ENCODE measurements around the gene E2F1. TPM values are rescaled to one million over a fixed set of nuclear protein-coding genes. Genes with fewer than 3 reads are reported as not detected.

The E2F1 gene
- total RNA-seq, 1 experiment from 2014 or later = 44.2 TPM

DNA sequence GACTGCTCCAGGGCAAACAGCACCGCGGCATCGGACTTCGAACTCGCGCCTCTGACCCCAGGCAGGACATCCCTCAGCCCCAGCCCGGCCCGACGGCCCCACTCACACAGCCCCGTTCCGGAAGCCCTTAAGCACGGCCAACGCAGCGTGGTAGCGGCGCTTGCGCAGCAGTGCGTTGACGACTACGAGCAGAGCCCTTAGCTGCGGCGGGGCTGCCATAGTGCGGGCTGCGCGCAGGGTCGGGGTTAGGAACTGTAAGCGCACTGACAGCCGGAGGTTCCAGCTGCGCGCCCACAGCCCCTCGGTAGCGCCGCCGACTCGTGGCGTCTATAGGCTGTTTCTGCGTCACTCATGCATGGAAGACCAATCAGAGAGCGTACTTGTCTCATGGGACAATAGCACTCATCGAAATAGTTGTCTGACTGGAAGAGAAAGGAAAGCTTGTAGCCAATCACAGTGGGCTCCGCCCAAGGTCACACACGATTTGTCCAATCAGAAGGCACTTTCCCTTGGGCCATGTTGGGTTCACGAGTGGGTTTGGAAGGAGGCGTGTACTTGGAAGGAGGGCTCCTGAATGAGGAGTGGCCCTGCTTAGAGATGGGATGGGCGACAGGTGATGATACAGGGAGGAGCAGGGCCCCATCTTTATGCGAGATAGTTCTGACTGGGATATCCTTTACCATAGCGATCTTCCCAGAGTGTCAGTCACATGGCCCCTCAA lies 34.0 kb upstream of the E2F1 start, which contains the start of gene PXMP4 (continued):
- TF ChIP-seq, protein P1, sequence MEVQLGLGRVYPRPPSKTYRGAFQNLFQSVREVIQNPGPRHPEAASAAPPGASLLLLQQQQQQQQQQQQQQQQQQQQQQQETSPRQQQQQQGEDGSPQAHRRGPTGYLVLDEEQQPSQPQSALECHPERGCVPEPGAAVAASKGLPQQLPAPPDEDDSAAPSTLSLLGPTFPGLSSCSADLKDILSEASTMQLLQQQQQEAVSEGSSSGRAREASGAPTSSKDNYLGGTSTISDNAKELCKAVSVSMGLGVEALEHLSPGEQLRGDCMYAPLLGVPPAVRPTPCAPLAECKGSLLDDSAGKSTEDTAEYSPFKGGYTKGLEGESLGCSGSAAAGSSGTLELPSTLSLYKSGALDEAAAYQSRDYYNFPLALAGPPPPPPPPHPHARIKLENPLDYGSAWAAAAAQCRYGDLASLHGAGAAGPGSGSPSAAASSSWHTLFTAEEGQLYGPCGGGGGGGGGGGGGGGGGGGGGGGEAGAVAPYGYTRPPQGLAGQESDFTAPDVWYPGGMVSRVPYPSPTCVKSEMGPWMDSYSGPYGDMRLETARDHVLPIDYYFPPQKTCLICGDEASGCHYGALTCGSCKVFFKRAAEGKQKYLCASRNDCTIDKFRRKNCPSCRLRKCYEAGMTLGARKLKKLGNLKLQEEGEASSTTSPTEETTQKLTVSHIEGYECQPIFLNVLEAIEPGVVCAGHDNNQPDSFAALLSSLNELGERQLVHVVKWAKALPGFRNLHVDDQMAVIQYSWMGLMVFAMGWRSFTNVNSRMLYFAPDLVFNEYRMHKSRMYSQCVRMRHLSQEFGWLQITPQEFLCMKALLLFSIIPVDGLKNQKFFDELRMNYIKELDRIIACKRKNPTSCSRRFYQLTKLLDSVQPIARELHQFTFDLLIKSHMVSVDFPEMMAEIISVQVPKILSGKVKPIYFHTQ (CRISPR knock-in tag; IDR thresholded peaks at IDR 0.05) = no peak
- peak; percentile 31; the same call in 1 of the 2 replicates for TF ChIP-seq FOXK1 (CRISPR knock-in tag; IDR thresholded peaks at IDR 0.05)

DNA sequence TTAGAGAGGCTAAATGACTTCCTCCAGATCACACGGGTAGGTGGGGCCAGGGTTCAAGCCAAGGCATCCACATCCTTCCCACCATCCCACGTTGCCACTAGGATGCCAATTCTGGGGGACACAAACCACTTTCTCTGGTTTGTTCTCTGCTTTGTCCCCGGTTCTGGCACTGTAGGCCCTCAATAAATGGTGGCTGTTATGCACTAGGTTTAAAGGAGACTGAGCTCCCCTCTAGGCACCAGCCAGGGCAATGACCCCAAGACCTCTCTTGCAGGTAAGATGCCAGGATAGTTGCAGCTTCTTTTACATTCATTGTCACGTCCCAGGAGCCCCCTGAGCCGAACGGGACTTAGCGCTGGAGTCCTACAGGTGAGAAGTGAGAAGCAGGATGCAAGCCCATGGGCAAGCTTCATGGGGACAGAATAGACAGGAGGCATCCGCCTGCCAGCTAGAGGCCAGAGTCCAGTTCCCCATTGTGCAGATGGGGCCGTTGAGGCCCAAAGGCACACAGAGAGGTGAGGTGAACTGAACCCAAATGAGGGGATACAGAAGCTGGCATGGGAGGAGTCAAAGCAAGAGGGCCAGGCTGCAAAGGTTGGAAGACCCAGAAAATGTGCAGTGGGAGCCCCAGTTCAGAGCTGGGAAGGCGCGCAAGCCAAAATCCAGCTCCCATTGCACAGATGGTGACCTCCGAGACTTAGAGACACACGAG lies 33.2 kb upstream of the E2F1 start:
- ChIA-PET POLR2A (interaction anchor here (1.0 to 1.7 kb wide), 3 partner anchors 13 to 230 kb away, joined by 3 to 4 read pairs (median 4); partner anchors contain the start of genes CBFA2T2 and ZNF341), CTCF (interaction anchor here (0.6 to 4.0 kb wide), 11 partner anchors 11 to 303 kb away, joined by 3 to 19 read pairs (median 4); partner anchors contain the start of genes ACTL10 and ZNF341)
- DNase-seq (ENCODE audit: low spot score) (no peak), ATAC-seq (no peak)
- TF ChIP-seq SMAD4 (CRISPR knock-in tag; IDR thresholded peaks at IDR 0.05) = no peak
- TF ChIP-seq, protein P2, sequence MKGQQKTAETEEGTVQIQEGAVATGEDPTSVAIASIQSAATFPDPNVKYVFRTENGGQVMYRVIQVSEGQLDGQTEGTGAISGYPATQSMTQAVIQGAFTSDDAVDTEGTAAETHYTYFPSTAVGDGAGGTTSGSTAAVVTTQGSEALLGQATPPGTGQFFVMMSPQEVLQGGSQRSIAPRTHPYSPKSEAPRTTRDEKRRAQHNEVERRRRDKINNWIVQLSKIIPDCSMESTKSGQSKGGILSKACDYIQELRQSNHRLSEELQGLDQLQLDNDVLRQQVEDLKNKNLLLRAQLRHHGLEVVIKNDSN (CRISPR knock-in tag; IDR thresholded peaks at IDR 0.05) = no peak
- TF ChIP-seq, protein P3, sequence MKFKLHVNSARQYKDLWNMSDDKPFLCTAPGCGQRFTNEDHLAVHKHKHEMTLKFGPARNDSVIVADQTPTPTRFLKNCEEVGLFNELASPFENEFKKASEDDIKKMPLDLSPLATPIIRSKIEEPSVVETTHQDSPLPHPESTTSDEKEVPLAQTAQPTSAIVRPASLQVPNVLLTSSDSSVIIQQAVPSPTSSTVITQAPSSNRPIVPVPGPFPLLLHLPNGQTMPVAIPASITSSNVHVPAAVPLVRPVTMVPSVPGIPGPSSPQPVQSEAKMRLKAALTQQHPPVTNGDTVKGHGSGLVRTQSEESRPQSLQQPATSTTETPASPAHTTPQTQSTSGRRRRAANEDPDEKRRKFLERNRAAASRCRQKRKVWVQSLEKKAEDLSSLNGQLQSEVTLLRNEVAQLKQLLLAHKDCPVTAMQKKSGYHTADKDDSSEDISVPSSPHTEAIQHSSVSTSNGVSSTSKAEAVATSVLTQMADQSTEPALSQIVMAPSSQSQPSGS (CRISPR knock-in tag; IDR thresholded peaks at IDR 0.05; ENCODE audit: borderline replicate concordance, low read depth) = no peak
- no peak for TF ChIP-seq ZNF138 (CRISPR knock-in tag; conservative IDR thresholded peaks at IDR 0.05)
- Mint-ChIP-seq H3K27me3 (ENCODE audit: low read depth) (peaks cover 6% of the 10 kb centered on the region; the same call in 1 of the 2 replicates), H3K9me3 (peaks cover 7% of the 10 kb centered on the region), H3K4me1 (peaks cover 4% of the 10 kb centered on the region), H3K4me3 (peak overlapping the region; percentile 70), H3K27ac (no peak overlapping the region), H3K36me3 (peaks cover 2% of the 10 kb centered on the region; the same call in 1 of the 2 replicates)

DNA sequence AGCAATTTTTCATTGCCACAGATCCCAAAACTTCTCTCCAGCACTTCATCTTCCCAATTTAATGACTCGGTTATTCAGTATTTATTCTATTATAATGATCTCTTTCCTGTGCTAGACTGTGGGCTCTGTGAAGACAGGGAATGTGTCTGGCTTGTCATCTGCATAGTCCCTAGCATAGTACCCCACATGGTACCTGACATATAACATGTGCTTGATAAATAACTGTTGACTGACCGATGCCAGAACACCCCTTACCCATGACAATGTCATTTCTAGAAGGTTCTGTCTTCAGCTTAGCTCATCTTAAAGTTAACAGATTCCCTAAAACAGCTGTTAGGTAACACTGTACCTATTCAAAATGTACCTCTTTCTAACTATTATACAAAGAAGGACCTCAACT lies 30.3 kb upstream of the E2F1 start:
- POLR2A ChIA-PET = no interaction called here

DNA sequence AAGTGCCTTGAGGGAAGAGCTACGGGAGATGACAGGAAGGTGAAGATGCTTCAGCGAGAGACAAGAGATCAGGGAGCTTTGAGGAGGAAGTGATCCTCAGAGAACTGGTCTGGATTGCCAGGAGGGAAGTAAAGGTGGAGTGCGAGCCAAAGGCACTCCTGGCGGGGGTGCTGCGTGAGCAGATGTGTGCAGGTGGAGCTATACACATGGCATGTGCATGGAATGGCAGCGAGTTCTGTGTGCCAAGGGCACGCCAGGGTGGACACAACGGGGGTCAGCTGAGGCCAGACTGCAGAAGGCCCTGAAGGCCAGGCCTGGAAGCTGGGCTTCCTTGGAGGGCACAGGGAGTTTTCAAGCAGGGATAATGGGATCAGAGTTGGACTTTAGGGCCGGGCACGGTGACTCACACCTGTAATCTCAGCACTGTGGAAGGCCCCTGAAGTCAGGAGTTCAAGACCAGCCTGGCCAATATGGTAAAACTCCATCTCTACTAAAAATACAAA lies 27.7 kb upstream of the E2F1 start:
- Mint-ChIP-seq H3K36me3 (no peaks in the 10 kb centered on the region), H3K27ac (no peak overlapping the region), H3K9me3 (no peaks in the 10 kb centered on the region), H3K4me1 (peaks cover 10% of the 10 kb centered on the region), H3K27me3 (ENCODE audit: low read depth) (no peaks in the 10 kb centered on the region; the same call in 1 of the 2 replicates), H3K4me3 (no peak overlapping the region)
- ATAC-seq (no peak), DNase-seq (ENCODE audit: low spot score) (no peak)
- POLR2A ChIA-PET = no interaction called here
- CTCF ChIA-PET = interaction anchor here (0.6 kb wide), 1 partner anchor 951 kb away, joined by 3 read pairs; no protein-coding TSS in a partner anchor
- TF ChIP-seq, protein P2 (CRISPR knock-in tag; IDR thresholded peaks at IDR 0.05) = no peak
- TF ChIP-seq ZBTB21 (CRISPR knock-in tag; IDR thresholded peaks at IDR 0.05; ENCODE audit: borderline replicate concordance) = no peak
- no peak for TF ChIP-seq JAZF1 (CRISPR knock-in tag; IDR thresholded peaks at IDR 0.05)
- no peak for TF ChIP-seq ZNF219 (CRISPR knock-in tag; IDR thresholded peaks at IDR 0.05; ENCODE audit: borderline replicate concordance)
- TF ChIP-seq, protein P4, sequence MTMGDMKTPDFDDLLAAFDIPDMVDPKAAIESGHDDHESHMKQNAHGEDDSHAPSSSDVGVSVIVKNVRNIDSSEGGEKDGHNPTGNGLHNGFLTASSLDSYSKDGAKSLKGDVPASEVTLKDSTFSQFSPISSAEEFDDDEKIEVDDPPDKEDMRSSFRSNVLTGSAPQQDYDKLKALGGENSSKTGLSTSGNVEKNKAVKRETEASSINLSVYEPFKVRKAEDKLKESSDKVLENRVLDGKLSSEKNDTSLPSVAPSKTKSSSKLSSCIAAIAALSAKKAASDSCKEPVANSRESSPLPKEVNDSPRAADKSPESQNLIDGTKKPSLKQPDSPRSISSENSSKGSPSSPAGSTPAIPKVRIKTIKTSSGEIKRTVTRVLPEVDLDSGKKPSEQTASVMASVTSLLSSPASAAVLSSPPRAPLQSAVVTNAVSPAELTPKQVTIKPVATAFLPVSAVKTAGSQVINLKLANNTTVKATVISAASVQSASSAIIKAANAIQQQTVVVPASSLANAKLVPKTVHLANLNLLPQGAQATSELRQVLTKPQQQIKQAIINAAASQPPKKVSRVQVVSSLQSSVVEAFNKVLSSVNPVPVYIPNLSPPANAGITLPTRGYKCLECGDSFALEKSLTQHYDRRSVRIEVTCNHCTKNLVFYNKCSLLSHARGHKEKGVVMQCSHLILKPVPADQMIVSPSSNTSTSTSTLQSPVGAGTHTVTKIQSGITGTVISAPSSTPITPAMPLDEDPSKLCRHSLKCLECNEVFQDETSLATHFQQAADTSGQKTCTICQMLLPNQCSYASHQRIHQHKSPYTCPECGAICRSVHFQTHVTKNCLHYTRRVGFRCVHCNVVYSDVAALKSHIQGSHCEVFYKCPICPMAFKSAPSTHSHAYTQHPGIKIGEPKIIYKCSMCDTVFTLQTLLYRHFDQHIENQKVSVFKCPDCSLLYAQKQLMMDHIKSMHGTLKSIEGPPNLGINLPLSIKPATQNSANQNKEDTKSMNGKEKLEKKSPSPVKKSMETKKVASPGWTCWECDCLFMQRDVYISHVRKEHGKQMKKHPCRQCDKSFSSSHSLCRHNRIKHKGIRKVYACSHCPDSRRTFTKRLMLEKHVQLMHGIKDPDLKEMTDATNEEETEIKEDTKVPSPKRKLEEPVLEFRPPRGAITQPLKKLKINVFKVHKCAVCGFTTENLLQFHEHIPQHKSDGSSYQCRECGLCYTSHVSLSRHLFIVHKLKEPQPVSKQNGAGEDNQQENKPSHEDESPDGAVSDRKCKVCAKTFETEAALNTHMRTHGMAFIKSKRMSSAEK (CRISPR knock-in tag; IDR thresholded peaks at IDR 0.05; ENCODE audit: borderline replicate concordance) = no peak
- TF ChIP-seq SP1 (CRISPR knock-in tag; conservative IDR thresholded peaks at IDR 0.05) = no peak
- TF ChIP-seq TP53 (CRISPR knock-in tag; IDR thresholded peaks at IDR 0.05) = no peak
- TF ChIP-seq NR2C2 (CRISPR knock-in tag; IDR thresholded peaks at IDR 0.05) = no peak
- TF ChIP-seq, protein P5, sequence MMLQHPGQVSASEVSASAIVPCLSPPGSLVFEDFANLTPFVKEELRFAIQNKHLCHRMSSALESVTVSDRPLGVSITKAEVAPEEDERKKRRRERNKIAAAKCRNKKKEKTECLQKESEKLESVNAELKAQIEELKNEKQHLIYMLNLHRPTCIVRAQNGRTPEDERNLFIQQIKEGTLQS (CRISPR knock-in tag; conservative IDR thresholded peaks at IDR 0.05) = no peak

More for the DNA sequence above, 30.3 kb upstream of the E2F1 start:
- CTCF ChIA-PET = interaction anchor here (1.8 kb wide), 1 partner anchor 49 kb away, joined by 4 read pairs; no protein-coding TSS in a partner anchor
- no peak for DNase-seq (ENCODE audit: low spot score)
- Mint-ChIP-seq H3K4me3 (no peak overlapping the region), H3K27me3 (ENCODE audit: low read depth) (peaks cover 6% of the 10 kb centered on the region; the same call in 1 of the 2 replicates), H3K4me1 (peaks cover 4% of the 10 kb centered on the region), H3K36me3 (peaks cover 2% of the 10 kb centered on the region; the same call in 1 of the 2 replicates), H3K27ac (peak overlapping the region; percentile 22; the same call in 1 of the 2 replicates), H3K9me3 (peaks cover 7% of the 10 kb centered on the region)
- TF ChIP-seq SMAD4 (CRISPR knock-in tag; IDR thresholded peaks at IDR 0.05) = no peak
- no peak for TF ChIP-seq RORB (CRISPR knock-in tag; IDR thresholded peaks at IDR 0.05)
- TF ChIP-seq NR3C1 (CRISPR knock-in tag; conservative IDR thresholded peaks at IDR 0.05; ENCODE audit: low read depth) = no peak
- no peak for TF ChIP-seq PRRX2 (CRISPR knock-in tag; IDR thresholded peaks at IDR 0.05)
- no peak for TF ChIP-seq SP1 (CRISPR knock-in tag; conservative IDR thresholded peaks at IDR 0.05)
- TF ChIP-seq KAT7 (CRISPR knock-in tag; IDR thresholded peaks at IDR 0.05; ENCODE audit: borderline replicate concordance) = no peak
- no peak for TF ChIP-seq TCF7 (CRISPR knock-in tag; IDR thresholded peaks at IDR 0.05; ENCODE audit: low read depth)
- ATAC-seq = no peak

Data from WTC11 (cell line).